Osteocyte (in vitro differentiated cells): ENCODE data around the gene CD6. TPM values are rescaled to one million over a fixed set of nuclear protein-coding genes. Genes with fewer than 3 reads are reported as not detected.
A peak's percentile ranks its signal among the peaks of the same experiment; 100 is the strongest.

Experiments
- DNase-seq: peaks from one replicate; pipeline ENCODE4 v3.0.0; 2021; ENCODE audit warnings: mixed read lengths; ENCODE audit not compliant: unreplicated experiment; ENCODE audit errors: extremely low spot score
- H3K27ac Mint-ChIP-seq: one replicate; pipeline ENCODE4 v1.8.0; 2021; ENCODE audit warnings: mild to moderate bottlenecking, mixed read lengths; ENCODE audit not compliant: unreplicated experiment
- H3K27me3 Mint-ChIP-seq: one replicate; pipeline ENCODE4 v1.8.0; 2021; ENCODE audit warnings: mixed read lengths; ENCODE audit not compliant: unreplicated experiment
- H3K36me3 Mint-ChIP-seq: one replicate; pipeline ENCODE4 v1.8.0; 2021; ENCODE audit warnings: mixed read lengths; ENCODE audit not compliant: unreplicated experiment
- H3K4me1 Mint-ChIP-seq: one replicate; pipeline ENCODE4 v1.8.0; 2021; ENCODE audit warnings: mixed read lengths; ENCODE audit not compliant: unreplicated experiment
- H3K4me3 Mint-ChIP-seq: one replicate; pipeline ENCODE4 v1.8.0; 2021; ENCODE audit warnings: mild to moderate bottlenecking, moderate library complexity, mixed read lengths; ENCODE audit not compliant: unreplicated experiment
- H3K9me3 Mint-ChIP-seq: one replicate; pipeline ENCODE4 v1.8.0; 2021; ENCODE audit warnings: mixed read lengths; ENCODE audit not compliant: unreplicated experiment
- total RNA-seq: library from RNA; stranded (reverse); gene quantifications from 2 replicates; pipeline ENCODE4 v1.2.1, GENCODE V29; 2021
- TF ChIP-seq, protein P1 (sequence below): fragments of 200-600 bp; sonication (generic); IDR thresholded peaks from 2 replicates; pipeline ENCODE4 v1.5.0; 2021; ENCODE audit warnings: antibody characterized with exemption, mild to moderate bottlenecking, moderate library complexity

Gene CD6
- total RNA-seq, 1 donor from 2014 or later, result not detected

DNA sequence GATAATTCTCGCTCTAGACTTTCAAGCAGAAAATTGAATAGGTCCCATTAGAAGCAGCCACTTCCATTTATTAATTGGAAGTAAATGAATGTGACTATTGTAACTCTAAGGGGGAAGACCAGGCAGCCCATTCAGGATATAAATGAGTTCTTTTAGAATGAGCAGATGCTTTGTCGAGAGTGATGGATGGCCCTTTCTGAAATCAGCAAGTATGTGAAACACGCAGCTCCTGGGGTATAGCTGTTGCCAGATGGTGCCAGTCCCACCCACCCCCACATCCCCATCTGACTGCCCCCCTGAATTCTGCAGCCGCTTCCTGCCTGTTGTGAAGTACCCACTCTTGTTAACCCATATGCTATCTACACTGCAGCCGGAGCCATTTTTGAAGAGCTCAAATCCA, 23.2 kb upstream of the CD6 start:
- Mint-ChIP-seq H3K27ac (no peak overlapping the region), H3K9me3 (no peaks in the 10 kb centered on the region), H3K4me3 (no peak overlapping the region), H3K4me1 (peaks cover 17% of the 10 kb centered on the region), H3K36me3 (peaks cover 10% of the 10 kb centered on the region), H3K27me3 (no peaks in the 10 kb centered on the region)
- TF ChIP-seq, protein P1, sequence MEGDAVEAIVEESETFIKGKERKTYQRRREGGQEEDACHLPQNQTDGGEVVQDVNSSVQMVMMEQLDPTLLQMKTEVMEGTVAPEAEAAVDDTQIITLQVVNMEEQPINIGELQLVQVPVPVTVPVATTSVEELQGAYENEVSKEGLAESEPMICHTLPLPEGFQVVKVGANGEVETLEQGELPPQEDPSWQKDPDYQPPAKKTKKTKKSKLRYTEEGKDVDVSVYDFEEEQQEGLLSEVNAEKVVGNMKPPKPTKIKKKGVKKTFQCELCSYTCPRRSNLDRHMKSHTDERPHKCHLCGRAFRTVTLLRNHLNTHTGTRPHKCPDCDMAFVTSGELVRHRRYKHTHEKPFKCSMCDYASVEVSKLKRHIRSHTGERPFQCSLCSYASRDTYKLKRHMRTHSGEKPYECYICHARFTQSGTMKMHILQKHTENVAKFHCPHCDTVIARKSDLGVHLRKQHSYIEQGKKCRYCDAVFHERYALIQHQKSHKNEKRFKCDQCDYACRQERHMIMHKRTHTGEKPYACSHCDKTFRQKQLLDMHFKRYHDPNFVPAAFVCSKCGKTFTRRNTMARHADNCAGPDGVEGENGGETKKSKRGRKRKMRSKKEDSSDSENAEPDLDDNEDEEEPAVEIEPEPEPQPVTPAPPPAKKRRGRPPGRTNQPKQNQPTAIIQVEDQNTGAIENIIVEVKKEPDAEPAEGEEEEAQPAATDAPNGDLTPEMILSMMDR, result no peak
- no peak for DNase-seq

DNA sequence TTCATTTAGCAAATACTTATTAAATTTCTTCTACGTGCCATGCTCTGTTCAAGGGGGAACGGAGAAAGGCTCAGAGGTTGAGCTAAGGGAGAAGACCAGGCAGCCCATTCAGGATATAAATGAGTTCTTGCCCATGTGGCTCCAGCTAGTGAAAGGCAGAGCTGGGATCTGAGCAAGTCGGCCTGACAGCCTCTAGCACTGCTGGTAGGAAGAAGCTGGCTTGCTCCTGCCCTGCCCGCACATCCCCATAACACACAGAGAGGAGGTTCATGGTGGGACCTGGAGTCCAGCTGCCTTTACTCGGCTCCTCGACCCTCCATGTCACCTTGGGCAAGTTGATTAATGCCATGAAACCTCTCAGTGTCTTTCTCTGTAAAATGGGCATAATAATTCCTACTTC, 21.5 kb upstream of the CD6 start:
- TF ChIP-seq, protein P1, result no peak
- Mint-ChIP-seq H3K4me3 (peak overlapping the region; percentile 56), H3K4me1 (peaks cover 17% of the 10 kb centered on the region), H3K27ac (no peak overlapping the region), H3K9me3 (no peaks in the 10 kb centered on the region), H3K36me3 (peaks cover 9% of the 10 kb centered on the region), H3K27me3 (no peaks in the 10 kb centered on the region)
- no peak for DNase-seq

GRCh38 chr11:60950933-60951605, 20.4 kb upstream of the CD6 start:
- H3K9me3 Mint-ChIP-seq, result no peaks in the 10 kb centered on the region
- no peak overlapping the region for H3K27ac Mint-ChIP-seq
- H3K4me1 Mint-ChIP-seq, result peaks cover 17% of the 10 kb centered on the region
- TF ChIP-seq, protein P1, result no peak
- no peak for DNase-seq
- peaks cover 2% of the 10 kb centered on the region for H3K36me3 Mint-ChIP-seq
- no peaks in the 10 kb centered on the region for H3K27me3 Mint-ChIP-seq
- H3K4me3 Mint-ChIP-seq, result no peak overlapping the region

DNA sequence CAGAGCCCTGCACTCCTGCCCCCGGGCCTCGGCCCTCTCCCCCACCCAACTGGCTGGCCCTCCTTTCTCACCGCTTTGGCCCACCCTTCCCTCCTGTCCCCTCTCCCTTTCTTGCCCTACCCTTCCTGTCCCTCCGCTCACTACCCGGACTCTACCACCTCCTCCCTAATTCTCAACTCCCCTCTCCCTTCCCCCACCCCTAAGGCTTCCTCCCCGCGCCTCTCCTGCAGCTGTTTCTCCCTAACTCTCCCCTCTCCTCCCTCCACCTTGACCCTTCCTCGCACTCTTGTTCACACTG, 19.9 kb upstream of the CD6 start:
- Mint-ChIP-seq H3K36me3 (no peaks in the 10 kb centered on the region), H3K4me1 (peaks cover 17% of the 10 kb centered on the region), H3K4me3 (peak overlapping the region; percentile 72), H3K27ac (peak overlapping the region; percentile 88), H3K27me3 (no peaks in the 10 kb centered on the region), H3K9me3 (no peaks in the 10 kb centered on the region)
- TF ChIP-seq, protein P1, result no peak
- no peak for DNase-seq

DNA sequence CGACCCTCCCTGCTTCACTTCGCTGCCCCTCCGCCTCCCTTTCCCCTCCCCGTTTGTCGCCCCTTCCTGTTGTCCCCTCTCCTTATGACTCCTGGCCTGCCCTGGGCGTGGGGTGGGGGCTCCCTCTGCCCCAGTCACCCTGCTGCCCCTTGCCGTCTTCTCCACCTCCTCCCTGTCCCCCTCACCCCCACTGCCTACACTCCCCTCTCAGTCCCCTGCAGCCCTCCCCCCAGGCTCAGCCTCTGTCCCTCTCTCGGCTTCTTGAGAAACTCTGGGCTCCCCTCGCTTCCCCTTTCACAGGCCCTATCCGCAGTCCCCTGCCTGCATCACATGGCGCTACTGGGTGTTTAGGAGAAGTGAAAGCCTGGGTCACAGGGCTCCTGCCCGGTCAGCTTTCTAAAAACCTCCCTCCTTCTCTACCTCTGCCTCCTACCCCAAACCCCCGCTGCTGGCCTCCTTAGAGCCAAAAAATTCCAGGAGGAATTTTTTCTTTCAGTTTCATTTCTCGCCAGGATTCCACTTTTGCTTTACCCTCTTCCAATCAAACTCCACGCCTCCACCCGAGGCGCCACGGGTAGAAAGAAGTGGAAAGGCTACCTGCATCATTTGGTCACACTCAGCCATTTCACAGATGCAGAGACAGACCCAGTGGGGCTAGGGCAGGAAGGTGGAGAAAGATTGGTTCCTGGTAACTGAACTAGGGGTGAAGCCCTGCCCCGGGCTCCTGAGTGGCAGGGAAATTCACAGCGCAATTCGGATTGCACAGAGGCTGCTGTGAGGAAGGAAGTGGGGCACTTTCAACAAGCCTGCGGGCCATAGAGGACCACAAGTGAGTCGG, 19.4 kb upstream of the CD6 start, which contains the start of gene SLC15A3:
Gene SLC15A3, minus strand, starts transcription at position 273 of the 838 bp plus-strand sequence. CDS start 625 bp downstream, outside the sequence.
- DNase-seq, result no peak
- Mint-ChIP-seq H3K4me3 (peak within 1 kb of the TSS; percentile 72), H3K9me3 (no peaks in the 10 kb centered on the region), H3K36me3 (no peaks in the 10 kb centered on the region), H3K4me1 (peaks cover 17% of the 10 kb centered on the region), H3K27ac (peak within 1 kb of the TSS; percentile 88), H3K27me3 (no peaks in the 10 kb centered on the region)
- TF ChIP-seq, protein P1, result no peak
